PC-3 (cell line): ENCODE data around the gene PSORS1C1. TPM values are rescaled to one million over a fixed set of nuclear protein-coding genes. Genes with fewer than 3 reads are reported as not detected.

ENCODE experiments used
- ATAC-seq: fragments of 200-7000 bp; cut with Tn5 transposase; 2 replicates; pipeline ENCODE4 v1.9.1; 2020; ENCODE audit warnings: mild to moderate bottlenecking, moderate library complexity
- BruUV-seq: library from RNA; stranded (reverse); fragments of 400-500 nt; replicated peaks from 2 replicates; lab custom pipeline; 2021; lab: Mats Ljungman, UMichigan
- CTCF ChIA-PET: fragments of 300-600 bp; sonication (Branson Sonifier 250); formaldehyde crosslinking; loops from one replicate; lab custom pipeline; 2022; ENCODE audit warnings: antibody characterized with exemption; lab: Charles Lee
- POLR2A ChIA-PET: fragments of 300-600 bp; sonication (Branson Sonifier 250); formaldehyde crosslinking; loops from one replicate; lab custom pipeline; 2022; ENCODE audit warnings: antibody characterized with exemption; ENCODE audit not compliant: unreplicated experiment; lab: Charles Lee
- DNase-seq: peaks from one replicate; pipeline ENCODE4 v3.0.0-alpha.2; 2015
- H2AFZ ChIP-seq: fragments of 300-600 bp; sonication (generic); 2 replicates; pipeline ENCODE4 v1.6.0; 2016; ENCODE audit warnings: antibody characterized with exemption, low read length
- H3F3A ChIP-seq: fragments of 300-600 bp; sonication (generic); one replicate; pipeline ENCODE4 v1.6.0; 2017; ENCODE audit warnings: antibody characterized with exemption, low read length, control low read depth, mild to moderate bottlenecking; ENCODE audit not compliant: unreplicated experiment
- H3K27ac ChIP-seq: fragments of 300-600 bp; sonication (generic); 2 replicates; pipeline ENCODE4 v1.5.1; 2016; ENCODE audit warnings: mild to moderate bottlenecking, low read length
- H3K27me3 ChIP-seq: fragments of 300-600 bp; sonication (generic); 2 replicates; pipeline ENCODE4 v1.6.1; 2016; ENCODE audit warnings: low read length, mixed read lengths
- H3K36me3 ChIP-seq: fragments of 300-600 bp; sonication (generic); 2 replicates; pipeline ENCODE4 v1.6.1; 2016; ENCODE audit warnings: low read depth, mixed run types, low read length, mixed read lengths
- H3K4me1 ChIP-seq: fragments of 300-600 bp; sonication (generic); 2 replicates; pipeline ENCODE4 v1.5.1; 2016; ENCODE audit warnings: low read length; ENCODE audit not compliant: insufficient read depth
- H3K4me2 ChIP-seq: fragments of 300-600 bp; sonication (generic); 2 replicates; pipeline ENCODE4 v1.6.0; 2016; ENCODE audit warnings: low read length
- H3K4me3 ChIP-seq: fragments of 300-600 bp; sonication (generic); 2 replicates; pipeline ENCODE4 v1.5.1; 2016; ENCODE audit warnings: mild to moderate bottlenecking, low read length, mixed read lengths
- H3K79me2 ChIP-seq: fragments of 300-600 bp; sonication (generic); 2 replicates; pipeline ENCODE4 v1.6.1; 2017; ENCODE audit warnings: low read length, mixed read lengths
- H3K9ac ChIP-seq: fragments of 300-600 bp; sonication (generic); 2 replicates; pipeline ENCODE4 v1.6.0; 2016; ENCODE audit warnings: mild to moderate bottlenecking, low read length
- H3K9me2 ChIP-seq: fragments of 300-600 bp; sonication (generic); replicated peaks from 2 replicates; pipeline ENCODE4 v1.6.1; 2016; ENCODE audit warnings: mixed run types, low read length, mixed read lengths
- H3K9me3 ChIP-seq: fragments of 300-600 bp; sonication (generic); 2 replicates; pipeline ENCODE4 v1.6.1; 2016; ENCODE audit warnings: low read length, mixed read lengths
- H4K20me1 ChIP-seq: fragments of 300-600 bp; sonication (generic); 2 replicates; pipeline ENCODE4 v1.6.1; 2016; ENCODE audit warnings: low read length, mixed read lengths
- CTCF ChIP-seq: fragments of 300-600 bp; sonication (generic); conservative IDR thresholded peaks from 2 replicates; pipeline ENCODE4 v1.5.1; 2017; ENCODE audit warnings: antibody characterized with exemption, low read depth, mild to moderate bottlenecking, low read length
- EZH2 ChIP-seq: fragments of 300-600 bp; sonication (generic); IDR thresholded peaks from one replicate; pipeline ENCODE4 v1.6.1; 2017; ENCODE audit warnings: antibody characterized with exemption, mild to moderate bottlenecking, low read length; ENCODE audit not compliant: unreplicated experiment
- EZH2phosphoT487 ChIP-seq: fragments of 300-600 bp; sonication (generic); IDR thresholded peaks from 2 replicates; pipeline ENCODE4 v1.6.1; 2018; ENCODE audit warnings: mild to moderate bottlenecking, antibody characterized with exemption, low read length, borderline replicate concordance
- intact Hi-C: fragments of 100-400 bp; cut with micrococcal nuclease; formaldehyde crosslinking; loops from 2 replicates; pipeline ENCODE4 v1.9.0; 2023
- total RNA-seq: library from RNA; depleted of rRNA; stranded (reverse); fragments of >200 nt; gene quantifications from 2 replicates; pipeline ENCODE4 v1.2.3, GENCODE V29; 2014

PSORS1C1 gene
- total RNA-seq, 1 experiment from 2014 or later, result 2.0 TPM

- POLR2A ChIA-PET, result interaction anchor here (0.8 kb wide), 1 partner anchor 19 kb away, joined by 3 read pairs; the partner anchor contains the start of gene TCF19
- H3K27ac ChIP-seq, result no peak within 1 kb of the TSS
- no peak within 1 kb of the TSS for H3K9ac ChIP-seq
- no TSS peak for BruUV-seq
- no peak within 1 kb of the TSS for H2AFZ ChIP-seq
- peaks cover 4% of the 10 kb centered on the region; the same call in 1 of the 2 replicates for H3K4me1 ChIP-seq
- no peaks in the 10 kb centered on the region for H3K9me3 ChIP-seq
- H3K4me2 ChIP-seq, result no peak within 1 kb of the TSS; the same call in 1 of the 2 replicates
- intact Hi-C loops, result no loop called here
- no peaks in the 10 kb centered on the region for H3F3A ChIP-seq
- H3K4me3 ChIP-seq, result no peak within 1 kb of the TSS
- ATAC-seq, result no peak
- no peaks in the 10 kb centered on the region for H4K20me1 ChIP-seq
- CTCF ChIA-PET, result no interaction called here
- no peak for TF ChIP-seq EZH2
- TF ChIP-seq CTCF, result no peak
- TF ChIP-seq EZH2phosphoT487, result no peak
- no peaks in the 10 kb centered on the region for H3K27me3 ChIP-seq
- H3K79me2 ChIP-seq, result no peaks in the 10 kb centered on the region
- peak; percentile 25 for DNase-seq
- no peaks in the 10 kb centered on the region for H3K9me2 ChIP-seq
- H3K36me3 ChIP-seq, result no peaks in the 10 kb centered on the region
Measured at GRCh38 chr6:31138982-31139381, 24.4 kb downstream of the PSORS1C1 start, which contains the start of gene PSORS1C2. TSS of gene PSORS1C2 (minus strand) at chr6:31139066. CDS start at chr6:31139026, 40 bp downstream.

- Histone ChIP-seq H3K4me2 (no peak overlapping the region), H3K79me2 (no peaks in the 10 kb centered on the region), H4K20me1 (no peaks in the 10 kb centered on the region), H3K27me3 (no peaks in the 10 kb centered on the region), H3K9ac (no peak overlapping the region), H3K9me2 (no peaks in the 10 kb centered on the region), H3K36me3 (no peaks in the 10 kb centered on the region), H3F3A (no peaks in the 10 kb centered on the region), H2AFZ (no peak overlapping the region), H3K4me1 (peaks cover 4% of the 10 kb centered on the region; the same call in 1 of the 2 replicates), H3K9me3 (no peaks in the 10 kb centered on the region), H3K27ac (no peak overlapping the region), H3K4me3 (no peak overlapping the region)
- DNase-seq (peak; percentile 30), ATAC-seq (no peak)
- POLR2A ChIA-PET, result interaction anchor here (0.8 kb wide), 1 partner anchor 19 kb away, joined by 3 read pairs; the partner anchor contains the start of gene TCF19
- BruUV-seq, result no TSS peak
- CTCF ChIA-PET, result no interaction called here
- intact Hi-C loops, result no loop called here
- TF ChIP-seq CTCF, result no peak
- TF ChIP-seq EZH2phosphoT487, result no peak
- no peak for TF ChIP-seq EZH2
Measured at GRCh38 chr6:31139599-31139998, 25.0 kb downstream of the PSORS1C1 start.

GRCh38 chr6:31140643-31141042 lies 26.0 kb downstream of the PSORS1C1 start:
- POLR2A ChIA-PET, result no interaction called here
- Histone ChIP-seq H3K4me3 (no peak overlapping the region), H3K27ac (no peak overlapping the region), H3K27me3 (no peaks in the 10 kb centered on the region), H3K9me3 (no peaks in the 10 kb centered on the region), H4K20me1 (no peaks in the 10 kb centered on the region), H3K9me2 (no peaks in the 10 kb centered on the region), H3K79me2 (no peaks in the 10 kb centered on the region), H3K4me2 (no peak overlapping the region), H3K4me1 (peaks cover 4% of the 10 kb centered on the region; the same call in 1 of the 2 replicates), H2AFZ (no peak overlapping the region), H3K36me3 (no peaks in the 10 kb centered on the region), H3K9ac (no peak overlapping the region), H3F3A (no peaks in the 10 kb centered on the region)
- no peak for ATAC-seq
- intact Hi-C loops, result no loop called here
- no peak for TF ChIP-seq EZH2
- no peak for TF ChIP-seq CTCF
- TF ChIP-seq EZH2phosphoT487, result no peak
- BruUV-seq, result no TSS peak
- CTCF ChIA-PET, result no interaction called here
- DNase-seq, result no peak
